ENCODE results near the gene TMEM204.

The TMEM204 gene

GRCh38 chr16:1510272-1510671, 23.2 kb upstream of the TMEM204 start:
- no CpG with 5 or more reads among the region's 10 CpGs for WGBS (ENCODE audit: extremely low coverage, insufficient coverage, insufficient read length)
- H3K4me3 ChIP-seq (ENCODE audit: low read depth, low read length), result no peak overlapping the region
- H3K4me1 ChIP-seq (ENCODE audit: control insufficient read depth in 1 of 2, insufficient read depth in 2 of 2, low read length in 2 of 2), result no peaks in the 10 kb centered on the region
- H2BK120ac ChIP-seq (ENCODE audit: insufficient read depth, low read length, poor library complexity), result no peak overlapping the region
- H3K9me3 ChIP-seq (ENCODE audit: insufficient read depth, low read depth, low read length), result peaks cover 6% of the 10 kb centered on the region
- H2AFZ ChIP-seq (ENCODE audit: insufficient read depth, low read length, poor library complexity), result no peak overlapping the region
- no peaks in the 10 kb centered on the region for H3K27me3 ChIP-seq (ENCODE audit: insufficient read depth, low read length)
- H2AK5ac ChIP-seq (ENCODE audit: low read length), result no peak overlapping the region
- H3K4ac ChIP-seq (ENCODE audit: low read depth, low read length), result no peak overlapping the region
- no peak for DNase-seq
- no peak overlapping the region for H4K8ac ChIP-seq (ENCODE audit: low read depth, low read length)
- H3K18ac ChIP-seq (ENCODE audit: low read length), result no peak overlapping the region
- H3K79me1 ChIP-seq (ENCODE audit: low read length), result no peaks in the 10 kb centered on the region
- no peak overlapping the region for H2BK5ac ChIP-seq (ENCODE audit: low read depth, low read length, poor library complexity)
- H3K4me2 ChIP-seq (ENCODE audit: low read length), result no peak overlapping the region
- H3K23ac ChIP-seq (ENCODE audit: low read length), result no peak overlapping the region
- H3K9ac ChIP-seq (ENCODE audit: low read length), result no peak overlapping the region
- no peaks in the 10 kb centered on the region for H3K79me2 ChIP-seq (ENCODE audit: control insufficient read depth, insufficient read depth, low read length, poor library complexity)
- H4K12ac ChIP-seq (ENCODE audit: low read depth, low read length), result no peak overlapping the region
- H3K27ac ChIP-seq (ENCODE audit: low read depth, low read length), result no peak overlapping the region
- no peak overlapping the region for H3K14ac ChIP-seq (ENCODE audit: low read length)
- H3K36me3 ChIP-seq (ENCODE audit: control insufficient read depth in 1 of 2, insufficient read depth in 2 of 2, low read length in 2 of 2), result peaks cover 52 to 54% of the 10 kb centered on the region in 2 experiments
- H4K91ac ChIP-seq (ENCODE audit: low read depth, low read length), result no peak overlapping the region
- no peak overlapping the region for H2BK12ac ChIP-seq (ENCODE audit: low read length)

GRCh38 chr16:1510941-1511351, 22.5 kb upstream of the TMEM204 start:
- DNase-seq, result peak in 1 of 2 donors; percentile 18
- H3K14ac ChIP-seq (ENCODE audit: low read length), result no peak overlapping the region
- no peak overlapping the region for H3K4me3 ChIP-seq (ENCODE audit: low read depth, low read length)
- no peaks in the 10 kb centered on the region for H3K4me1 ChIP-seq (ENCODE audit: control insufficient read depth in 1 of 2, insufficient read depth in 2 of 2, low read length in 2 of 2)
- H3K27me3 ChIP-seq (ENCODE audit: insufficient read depth, low read length), result no peaks in the 10 kb centered on the region
- no peak overlapping the region for H2BK12ac ChIP-seq (ENCODE audit: low read length)
- no peaks in the 10 kb centered on the region for H3K79me1 ChIP-seq (ENCODE audit: low read length)
- no peak overlapping the region for H2AK5ac ChIP-seq (ENCODE audit: low read length)
- WGBS (ENCODE audit: extremely low coverage, insufficient coverage, insufficient read length), result no CpG with 5 or more reads among the region's 26 CpGs
- no peak overlapping the region for H2BK5ac ChIP-seq (ENCODE audit: low read depth, low read length, poor library complexity)
- no peak overlapping the region for H2BK120ac ChIP-seq (ENCODE audit: insufficient read depth, low read length, poor library complexity)
- H3K27ac ChIP-seq (ENCODE audit: low read depth, low read length), result no peak overlapping the region
- H4K8ac ChIP-seq (ENCODE audit: low read depth, low read length), result no peak overlapping the region
- H3K79me2 ChIP-seq (ENCODE audit: control insufficient read depth, insufficient read depth, low read length, poor library complexity), result no peaks in the 10 kb centered on the region
- H3K36me3 ChIP-seq (ENCODE audit: control insufficient read depth in 1 of 2, insufficient read depth in 2 of 2, low read length in 2 of 2), result peaks cover 45 to 48% of the 10 kb centered on the region in 2 experiments
- H3K4me2 ChIP-seq (ENCODE audit: low read length), result no peak overlapping the region
- H3K9me3 ChIP-seq (ENCODE audit: insufficient read depth, low read depth, low read length), result peaks cover 7% of the 10 kb centered on the region
- no peak overlapping the region for H3K18ac ChIP-seq (ENCODE audit: low read length)
- H4K12ac ChIP-seq (ENCODE audit: low read depth, low read length), result no peak overlapping the region
- no peak overlapping the region for H3K4ac ChIP-seq (ENCODE audit: low read depth, low read length)
- no peak overlapping the region for H4K91ac ChIP-seq (ENCODE audit: low read depth, low read length)
- no peak overlapping the region for H3K23ac ChIP-seq (ENCODE audit: low read length)
- H3K9ac ChIP-seq (ENCODE audit: low read length), result no peak overlapping the region
- H2AFZ ChIP-seq (ENCODE audit: insufficient read depth, low read length, poor library complexity), result no peak overlapping the region

GRCh38 chr16:1511662-1512569, 21.6 kb upstream of the TMEM204 start:
- no peak overlapping the region for H2BK5ac ChIP-seq (ENCODE audit: low read depth, low read length, poor library complexity)
- H3K14ac ChIP-seq (ENCODE audit: low read length), result no peak overlapping the region
- no peaks in the 10 kb centered on the region for H3K4me1 ChIP-seq (ENCODE audit: control insufficient read depth in 1 of 2, insufficient read depth in 2 of 2, low read length in 2 of 2)
- H3K9me3 ChIP-seq (ENCODE audit: insufficient read depth, low read depth, low read length), result peaks cover 7% of the 10 kb centered on the region
- H3K79me2 ChIP-seq (ENCODE audit: control insufficient read depth, insufficient read depth, low read length, poor library complexity), result no peaks in the 10 kb centered on the region
- no CpG with 5 or more reads among the region's 30 CpGs for WGBS (ENCODE audit: extremely low coverage, insufficient coverage, insufficient read length)
- no peak overlapping the region for H3K18ac ChIP-seq (ENCODE audit: low read length)
- H3K4ac ChIP-seq (ENCODE audit: low read depth, low read length), result no peak overlapping the region
- no peak overlapping the region for H2BK12ac ChIP-seq (ENCODE audit: low read length)
- H4K12ac ChIP-seq (ENCODE audit: low read depth, low read length), result no peak overlapping the region
- H4K8ac ChIP-seq (ENCODE audit: low read depth, low read length), result no peak overlapping the region
- H3K23ac ChIP-seq (ENCODE audit: low read length), result no peak overlapping the region
- H2AFZ ChIP-seq (ENCODE audit: insufficient read depth, low read length, poor library complexity), result no peak overlapping the region
- no peak overlapping the region for H3K27ac ChIP-seq (ENCODE audit: low read depth, low read length)
- no peaks in the 10 kb centered on the region for H3K27me3 ChIP-seq (ENCODE audit: insufficient read depth, low read length)
- DNase-seq, result no peak
- no peak overlapping the region for H4K91ac ChIP-seq (ENCODE audit: low read depth, low read length)
- H3K9ac ChIP-seq (ENCODE audit: low read length), result no peak overlapping the region
- no peaks in the 10 kb centered on the region for H3K79me1 ChIP-seq (ENCODE audit: low read length)
- H2AK5ac ChIP-seq (ENCODE audit: low read length), result no peak overlapping the region
- H3K36me3 ChIP-seq (ENCODE audit: control insufficient read depth in 1 of 2, insufficient read depth in 2 of 2, low read length in 2 of 2), result peaks cover 35 to 39% of the 10 kb centered on the region in 2 experiments
- H2BK120ac ChIP-seq (ENCODE audit: insufficient read depth, low read length, poor library complexity), result no peak overlapping the region
- H3K4me2 ChIP-seq (ENCODE audit: low read length), result no peak overlapping the region
- no peak overlapping the region for H3K4me3 ChIP-seq (ENCODE audit: low read depth, low read length)

GRCh38 chr16:1512774-1513173, 20.7 kb upstream of the TMEM204 start:
- no peak overlapping the region for H3K18ac ChIP-seq (ENCODE audit: low read length)
- H3K79me1 ChIP-seq (ENCODE audit: low read length), result no peaks in the 10 kb centered on the region
- no CpG with 5 or more reads among the region's 15 CpGs for WGBS (ENCODE audit: extremely low coverage, insufficient coverage, insufficient read length)
- H3K4me3 ChIP-seq (ENCODE audit: low read depth, low read length), result no peak overlapping the region
- no peak overlapping the region for H3K27ac ChIP-seq (ENCODE audit: low read depth, low read length)
- H2BK12ac ChIP-seq (ENCODE audit: low read length), result no peak overlapping the region
- H2AK5ac ChIP-seq (ENCODE audit: low read length), result no peak overlapping the region
- H2AFZ ChIP-seq (ENCODE audit: insufficient read depth, low read length, poor library complexity), result no peak overlapping the region
- no peak overlapping the region for H3K4ac ChIP-seq (ENCODE audit: low read depth, low read length)
- no peak overlapping the region for H3K14ac ChIP-seq (ENCODE audit: low read length)
- H3K27me3 ChIP-seq (ENCODE audit: insufficient read depth, low read length), result no peaks in the 10 kb centered on the region
- no peak overlapping the region for H3K9ac ChIP-seq (ENCODE audit: low read length)
- H4K12ac ChIP-seq (ENCODE audit: low read depth, low read length), result no peak overlapping the region
- H2BK5ac ChIP-seq (ENCODE audit: low read depth, low read length, poor library complexity), result no peak overlapping the region
- no peak overlapping the region for H2BK120ac ChIP-seq (ENCODE audit: insufficient read depth, low read length, poor library complexity)
- no peak overlapping the region for H3K4me2 ChIP-seq (ENCODE audit: low read length)
- no peak overlapping the region for H4K91ac ChIP-seq (ENCODE audit: low read depth, low read length)
- H4K8ac ChIP-seq (ENCODE audit: low read depth, low read length), result no peak overlapping the region
- H3K23ac ChIP-seq (ENCODE audit: low read length), result no peak overlapping the region
- H3K79me2 ChIP-seq (ENCODE audit: control insufficient read depth, insufficient read depth, low read length, poor library complexity), result no peaks in the 10 kb centered on the region
- H3K9me3 ChIP-seq (ENCODE audit: insufficient read depth, low read depth, low read length), result peaks cover 3% of the 10 kb centered on the region
- H3K36me3 ChIP-seq (ENCODE audit: control insufficient read depth in 1 of 2, insufficient read depth in 2 of 2, low read length in 2 of 2), result peaks cover 27 to 30% of the 10 kb centered on the region in 2 experiments
- H3K4me1 ChIP-seq (ENCODE audit: control insufficient read depth in 1 of 2, insufficient read depth in 2 of 2, low read length in 2 of 2), result no peaks in the 10 kb centered on the region
- no peak for DNase-seq

Data from trophoblast cell (in vitro differentiated cells and primary cell).